H1 (cell line): Measurements from ENCODE around the gene CLCA1. TPM values are rescaled to one million over a fixed set of nuclear protein-coding genes. Genes with fewer than 3 reads are reported as not detected.
A peak's percentile ranks its signal among the peaks of the same experiment; 100 is the strongest.

Source experiments
- CTCF ChIA-PET: fragments of 300-600 bp; sonication (Branson Sonifier 250); formaldehyde crosslinking; loops from one replicate; lab custom pipeline; 2021; ENCODE audit not compliant: partially characterized antibody; lab: Charles Lee
- POLR2A ChIA-PET: fragments of 300-600 bp; sonication (Branson Sonifier 250); formaldehyde crosslinking; loops from one replicate; lab custom pipeline; 2021; ENCODE audit warnings: inconsistent platforms; ENCODE audit not compliant: partially characterized antibody; lab: Charles Lee
- DNase-seq, 2 experiments: peaks; one replicate each; pipeline versions ENCODE4 v3.0.0 to v3.0.0-alpha.2; 2010 to 2022; ENCODE audit warnings: low spot score in 2 of 2, low read depth in 1 of 2, mixed read lengths in 1 of 2
- FAIRE-seq: peaks from 2 replicates; lab custom pipeline; 2011; peaks lifted over from hg19 to GRCh38; lab: Jason Lieb, UNC
- H2AFZ ChIP-seq: 2 replicates; pipeline ENCODE4 v1.8.1; 2012; ENCODE audit warnings: low read length, inconsistent platforms
- H2AK5ac ChIP-seq: 2 replicates; pipeline ENCODE4 v1.6.1; 2013; ENCODE audit warnings: low read depth, low read length
- H2BK120ac ChIP-seq: replicated peaks from 2 replicates; pipeline ENCODE3; 2013; ENCODE audit warnings: low read depth, low read length, inconsistent platforms
- H2BK12ac ChIP-seq: 2 replicates; pipeline ENCODE4 v1.6.1; 2013; ENCODE audit warnings: low read depth, low read length
- H2BK15ac ChIP-seq: 2 replicates; pipeline ENCODE4 v1.6.1; 2013; ENCODE audit warnings: low read length
- H2BK20ac ChIP-seq: 2 replicates; pipeline ENCODE4 v1.6.1; 2013; ENCODE audit warnings: low read length
- H2BK5ac ChIP-seq: 2 replicates; pipeline ENCODE4 v1.6.1; 2013; ENCODE audit warnings: low read depth, low read length
- H3K14ac ChIP-seq: 2 replicates; pipeline ENCODE4 v1.6.1; 2013; ENCODE audit warnings: inconsistent platforms; ENCODE audit not compliant: insufficient read length
- H3K18ac ChIP-seq: 2 replicates; pipeline ENCODE4 v1.6.1; 2013; ENCODE audit warnings: low read length; ENCODE audit errors: extremely low read depth
- H3K23ac ChIP-seq: 2 replicates; pipeline ENCODE4 v1.6.1; 2013; ENCODE audit warnings: inconsistent platforms; ENCODE audit not compliant: insufficient read length
- H3K23me2 ChIP-seq: 2 replicates; pipeline ENCODE4 v1.6.1; 2013; ENCODE audit warnings: low read depth, low read length
- H3K27ac ChIP-seq: 2 replicates; pipeline ENCODE4 v1.6.1; 2011; ENCODE audit warnings: low read depth, low read length, inconsistent platforms
- H3K27me3 ChIP-seq, 4 experiments: replicated peaks in 1 of 4; 1 replicate in 1 of 4; 2 replicates in 3 of 4; pipeline versions ENCODE4 v1.6.1 to v1.8.1; 2011 to 2013; ENCODE audit warnings: low read length in 3 of 4, mild to moderate bottlenecking in 3 of 4, inconsistent platforms in 2 of 4, mixed read lengths in 2 of 4, moderate library complexity in 1 of 4; ENCODE audit not compliant: control insufficient read depth in 3 of 4, insufficient read depth in 3 of 4; ENCODE audit errors: extremely low read depth in 1 of 4
- H3K36me3 ChIP-seq, 4 experiments: 2 replicates each; pipeline versions ENCODE4 v1.6.1 to v1.8.1; 2011 to 2013; ENCODE audit warnings: mild to moderate bottlenecking in 4 of 4, low read length in 3 of 4, moderate library complexity in 2 of 4, control low read depth in 1 of 4, inconsistent platforms in 1 of 4; ENCODE audit not compliant: insufficient read depth in 4 of 4, control insufficient read depth in 2 of 4
- H3K4ac ChIP-seq: replicated peaks from 2 replicates; pipeline ENCODE3; 2013; ENCODE audit warnings: low read length, low read depth, mixed read lengths, inconsistent platforms; ENCODE audit not compliant: insufficient read length
- H3K4me1 ChIP-seq, 4 experiments: replicated peaks in 1 of 4; 1 replicate in 1 of 4; 2 replicates in 3 of 4; pipeline versions ENCODE4 v1.6.1 to v1.8.1; 2011 to 2013; ENCODE audit warnings: low read length in 3 of 4, inconsistent platforms in 2 of 4, mixed read lengths in 1 of 4; ENCODE audit not compliant: insufficient read depth in 4 of 4, control insufficient read depth in 3 of 4
- H3K4me2 ChIP-seq, 2 experiments: 2 replicates each; pipeline versions ENCODE4 v1.6.1 to v1.8.1; 2011 to 2013; ENCODE audit warnings: low read depth in 2 of 2, low read length in 2 of 2, control low read depth in 1 of 2, inconsistent platforms in 1 of 2, mild to moderate bottlenecking in 1 of 2; ENCODE audit not compliant: insufficient read depth in 1 of 2
- H3K4me3 ChIP-seq, 4 experiments: fragments of 200-600, 300-600 bp in 1 of 4; sonication (generic), shearing (Covaris generic), sonication (Bioruptor Twin) in 1 of 4; 2 replicates each; pipeline versions ENCODE4 v1.5.1 to v1.8.1; 2011 to 2016; ENCODE audit warnings: low read length in 4 of 4, low read depth in 3 of 4, control low read depth in 2 of 4, inconsistent platforms in 2 of 4, mild to moderate bottlenecking in 2 of 4, mixed read lengths in 1 of 4, moderate library complexity in 1 of 4; ENCODE audit not compliant: insufficient read depth in 2 of 4; ENCODE audit errors: extremely low read depth in 1 of 4
- H3K56ac ChIP-seq: replicated peaks from 2 replicates; pipeline ENCODE3; 2013; ENCODE audit warnings: low read depth, mild to moderate bottlenecking, mixed read lengths, low read length, inconsistent platforms; ENCODE audit not compliant: insufficient read length
- H3K79me1 ChIP-seq: 2 replicates; pipeline ENCODE4 v1.6.1; 2013; ENCODE audit warnings: low read depth, low read length, control low read depth
- H3K79me2 ChIP-seq, 2 experiments: 2 replicates each; pipeline versions ENCODE4 v1.6.1 to v1.8.1; 2012 to 2013; ENCODE audit warnings: low read length in 2 of 2, mild to moderate bottlenecking in 2 of 2, inconsistent platforms in 1 of 2; ENCODE audit not compliant: insufficient read depth in 2 of 2, control insufficient read depth in 1 of 2
- H3K9ac ChIP-seq, 4 experiments: replicated peaks in 1 of 4; 1 replicate in 1 of 4; 2 replicates in 3 of 4; pipeline versions ENCODE4 v1.6.1 to v1.8.1; 2011 to 2013; ENCODE audit warnings: low read depth in 3 of 4, low read length in 3 of 4, control low read depth in 2 of 4, mild to moderate bottlenecking in 2 of 4, moderate library complexity in 2 of 4, inconsistent platforms in 1 of 4; ENCODE audit errors: extremely low read depth in 1 of 4
- H3K9me3 ChIP-seq, 2 experiments: 2 replicates each; pipeline versions ENCODE4 v1.6.1 to v1.8.1; 2012 to 2013; ENCODE audit warnings: mild to moderate bottlenecking in 2 of 2, moderate library complexity in 2 of 2, control low read depth in 1 of 2, inconsistent platforms in 1 of 2, low read depth in 1 of 2, low read length in 1 of 2, mixed read lengths in 1 of 2; ENCODE audit not compliant: insufficient read depth in 2 of 2
- H4K20me1 ChIP-seq, 2 experiments: replicated peaks in 1 of 2; 2 replicates each; pipeline versions ENCODE3 to v1.8.1; 2011 to 2013; ENCODE audit warnings: inconsistent platforms in 2 of 2, low read length in 2 of 2, mild to moderate bottlenecking in 1 of 2; ENCODE audit not compliant: insufficient read depth in 2 of 2, control insufficient read depth in 1 of 2
- H4K5ac ChIP-seq: 2 replicates; pipeline ENCODE4 v1.6.1; 2013; ENCODE audit warnings: low read length, low read depth, mixed read lengths, inconsistent platforms; ENCODE audit not compliant: insufficient read length
- H4K8ac ChIP-seq: 2 replicates; pipeline ENCODE4 v1.8.0; 2013; ENCODE audit warnings: mild to moderate bottlenecking, moderate library complexity, low read length, inconsistent platforms; ENCODE audit not compliant: insufficient read depth; ENCODE audit errors: extremely low read depth
- H4K91ac ChIP-seq: replicated peaks from 2 replicates; pipeline ENCODE3; 2013; ENCODE audit warnings: low read length, mixed read lengths, inconsistent platforms; ENCODE audit not compliant: insufficient read length
- ATF2 ChIP-seq: IDR thresholded peaks from 2 replicates; pipeline ENCODE4 v1.6.1; 2012; ENCODE audit warnings: low read length, inconsistent platforms
- BACH1 ChIP-seq: IDR thresholded peaks from 2 replicates; pipeline ENCODE4 v1.6.1; 2012; ENCODE audit warnings: low read length, improper control_type of control experiment
- EGR1 ChIP-seq: IDR thresholded peaks from 2 replicates; pipeline ENCODE4 v1.6.1; 2011; ENCODE audit warnings: low read depth, low read length, borderline replicate concordance
- POU5F1 ChIP-seq: IDR thresholded peaks from 2 replicates; pipeline ENCODE4 v1.6.1; 2011; ENCODE audit warnings: low read depth, mild to moderate bottlenecking, low read length, moderate library complexity
- RXRA ChIP-seq: IDR thresholded peaks from 2 replicates; pipeline ENCODE4 v1.6.1; 2011; ENCODE audit warnings: low read depth, mild to moderate bottlenecking, low read length, moderate library complexity; ENCODE audit not compliant: insufficient read depth
- TCF12 ChIP-seq: IDR thresholded peaks from 2 replicates; pipeline ENCODE4 v1.6.1; 2011; ENCODE audit warnings: low read depth, mild to moderate bottlenecking, low read length
- TEAD4 ChIP-seq: IDR thresholded peaks from 2 replicates; pipeline ENCODE4 v1.6.1; 2012; ENCODE audit warnings: low read depth, low read length, inconsistent platforms, mixed read lengths
- ZNF274 ChIP-seq: IDR thresholded peaks from 2 replicates; pipeline ENCODE4 v1.7.0; 2012; ENCODE audit warnings: low read length, borderline replicate concordance; ENCODE audit errors: extremely low read depth
- WGBS, 2 experiments: shearing (Covaris generic) in 1 of 2; methylation state at CpG; one replicate each; pipeline versions ENCODE4 v1.1.6 to v1.1.7; 2013 to 2015; ENCODE audit warnings: low lambda C conversion rate in 2 of 2, mixed read lengths in 2 of 2, inconsistent platforms in 1 of 2, low coverage in 1 of 2, missing lambda C conversion rate in 1 of 2; ENCODE audit not compliant: insufficient replicate concordance in 2 of 2, insufficient coverage in 1 of 2, insufficient read length in 1 of 2; ENCODE audit errors: extremely low coverage in 1 of 2, missing lambda C conversion rate in 1 of 2; 5-methylcytosine and 5-hydroxymethylcytosine counted together
- polyA plus RNA-seq, 7 experiments: library from polyadenylated mRNA; depleted of rRNA in 3 of 7; stranded (reverse) in 5 of 7; unstranded in 2 of 7; fragments of >200 nt in 5 of 7; fragments of 200-250 nt in 2 of 7; gene quantifications; 1 replicate in 5 of 7; 2 replicates in 1 of 7; 4 replicates in 1 of 7; pipeline versions ENCODE4 v1.2.1 to v1.2.3, GENCODE V29; 2011 to 2013; ENCODE audit warnings: missing spikeins in 2 of 7, mixed read lengths in 2 of 7
- total RNA-seq: library from RNA; stranded (reverse); fragmentation: NEBNext Ultra II Directional; extraction: Animal tissue kit (Norgen Biotek cat#: 25700); gene quantifications from 2 replicates; pipeline ENCODE4 v1.2.1, GENCODE V29; 2021

Gene CLCA1
- total and polyA plus RNA-seq, 2 of the 8 experiments (the other 6 are each of a cell fraction or from before 2014, with no cell fraction given), result not detected

- Histone ChIP-seq H3K4me3 (no peak overlapping the region), H3K27me3 (no peaks in the 10 kb centered on the region), H3K14ac (no peak overlapping the region), H3K79me1 (no peaks in the 10 kb centered on the region), H3K36me3 (no peaks in the 10 kb centered on the region), H3K79me2 (no peaks in the 10 kb centered on the region), H3K23me2 (peaks cover 3% of the 10 kb centered on the region; the same call in 1 of the 2 replicates), H3K9me3 (no peaks in the 10 kb centered on the region), H3K4me1 (no peaks in the 10 kb centered on the region), H3K9ac (no peak overlapping the region), H4K20me1 (no peaks in the 10 kb centered on the region), H3K18ac (no peak overlapping the region), H4K5ac (no peak overlapping the region), H3K4ac (no peak overlapping the region), H2BK5ac (no peak overlapping the region), H3K27ac (no peak overlapping the region), H2BK12ac (no peak overlapping the region), H2BK15ac (no peak overlapping the region), H4K8ac (no peak overlapping the region), H3K4me2 (no peak overlapping the region), H2AK5ac (no peak overlapping the region), H3K56ac (no peak overlapping the region), H2AFZ (peak overlapping the region; percentile 5; the same call in 1 of the 2 replicates), H2BK120ac (no peak overlapping the region), H3K23ac (no peak overlapping the region), H4K91ac (no peak overlapping the region)
- ChIA-PET CTCF (interaction anchor here (0.6 to 2.4 kb wide), 7 partner anchors 9 to 1900 kb away, joined by 3 to 7 read pairs (median 4); no protein-coding TSS in a partner anchor), POLR2A (interaction anchor here (0.9 kb wide), 1 partner anchor 29 kb away, joined by 3 read pairs; no protein-coding TSS in a partner anchor)
- 79% methylated on average over 3 of the region's 3 CpGs; no CpG with 5 or more reads in 1 of the 2 experiments for WGBS, 2 experiments
- no peak for DNase-seq
- FAIRE-seq, result no peak
- no peak for TF ChIP-seq TCF12
- no peak for TF ChIP-seq EGR1
- no peak for TF ChIP-seq ZNF274
- TF ChIP-seq RXRA, result no peak
- no peak for TF ChIP-seq POU5F1
- TF ChIP-seq BACH1, result no peak
- no peak for TF ChIP-seq TEAD4
- no peak for TF ChIP-seq ATF2
- TF ChIP-seq, all 59 proteins: peak for 0
- no peak overlapping the region for H2BK20ac ChIP-seq
Observed at GRCh38 chr1:86429835-86430234, 38.9 kb upstream of the CLCA1 start.
